ENCODE data around the gene TMEM200A. TPM values are rescaled to one million over a fixed set of nuclear protein-coding genes. Genes with fewer than 3 reads are reported as not detected.

Gene TMEM200A
- total and polyA plus RNA-seq, 10 of the 15 experiments (the other 5 are each of a cell fraction or from before 2014, with no cell fraction given): 5.5 to 12.4 (median 9.6) TPM

- Histone ChIP-seq H2AFZ (ENCODE audit: control insufficient read depth, low read depth, low read length) (no peak overlapping the region), H3K79me2 (ENCODE audit: control insufficient read depth, insufficient read depth, low read length) (no peaks in the 10 kb centered on the region), H3K9me3 (replicated peaks; ENCODE audit: control insufficient read depth, insufficient read depth, low read length) (no peaks in the 10 kb centered on the region), H3K9ac (ENCODE audit: control insufficient read depth, insufficient read depth, low read length) (no peak overlapping the region), H3K4me2 (ENCODE audit: control insufficient read depth, insufficient read depth) (no peak overlapping the region), H4K20me1 (ENCODE audit: control insufficient read depth, insufficient read depth) (0 out of 2 replicates have a peak, but pooled peaks cover 3% of the 10 kb centered on the region), H3K4me3 (no peak overlapping the region), H3K27me3 (replicated peaks in 1 of 2; ENCODE audit: control insufficient read depth in 2 of 2, insufficient read depth in 2 of 2, low read length in 1 of 2) (no peaks in the 10 kb centered on the region), H3K36me3 (ENCODE audit: control insufficient read depth in 2 of 2, insufficient read depth in 2 of 2, low read length in 1 of 2) (no peaks in the 10 kb centered on the region), H3K27ac (ENCODE audit: control insufficient read depth, insufficient read depth) (no peak overlapping the region), H3K4me1 (ENCODE audit: control insufficient read depth, insufficient read depth, low read length) (no peaks in the 10 kb centered on the region)
- intact Hi-C loops (cut with micrococcal nuclease; ENCODE audit: unreplicated experiment): no loop called here
- ChIA-PET CTCF (interaction anchor here (1.2 to 1.4 kb wide), 3 partner anchors 16 to 293 kb away, joined by 3 read pairs; no protein-coding TSS in a partner anchor), RAD21 (ENCODE audit: unreplicated experiment) (interaction anchor here (0.9 to 1.0 kb wide), 3 partner anchors 9 to 293 kb away, joined by 3 read pairs; no protein-coding TSS in a partner anchor), POLR2A (interaction anchor here (1.1 to 1.5 kb wide), 2 partner anchors 8 kb away, joined by 3 to 4 read pairs; no protein-coding TSS in a partner anchor), SMC1A (ENCODE audit: uncharacterized antibody, unreplicated experiment) (interaction anchor here (0.9 to 2.0 kb wide), 4 partner anchors 15 to 150 kb away, joined by 3 to 5 read pairs (median 4); no protein-coding TSS in a partner anchor)
- no peak for DNase-seq (ENCODE audit: low read depth, low spot score)
- no peak for ATAC-seq
- 32% methylated on average over 2 of the region's 2 CpGs for WGBS (ENCODE audit: insufficient coverage, insufficient replicate concordance, low lambda C conversion rate, missing lambda C conversion rate)
- in situ Hi-C loops (cut with MboI): no loop called here
- no TSS peak for BruUV-seq (replicated peaks)
- no peak for TF ChIP-seq BRCA1 (IDR thresholded peaks at IDR 0.05; ENCODE audit: low read depth, low read length)
- no peak for TF ChIP-seq HDGF (IDR thresholded peaks at IDR 0.05)
- FAIRE-seq: no peak
Observed at GRCh38 chr6:130405549-130405948, 39.7 kb downstream of the TMEM200A start.

- no TSS peak for BruUV-seq (replicated peaks)
- WGBS (ENCODE audit: insufficient coverage, insufficient replicate concordance, low lambda C conversion rate, missing lambda C conversion rate): 60% methylated on average over 3 of the region's 3 CpGs
- CTCF ChIA-PET: interaction anchor here (1.1 to 1.4 kb wide), 3 partner anchors 17 to 107 kb away, joined by 3 to 4 read pairs (median 4); no protein-coding TSS in a partner anchor
- TF ChIP-seq IRF4 (IDR thresholded peaks at IDR 0.05; ENCODE audit: low read depth, low read length) (no peak), NFYA (IDR thresholded peaks at IDR 0.05; ENCODE audit: borderline replicate concordance, low read depth, low read length) (no peak), EP300 (IDR thresholded peaks at IDR 0.05; ENCODE audit: borderline replicate concordance in 1 of 2, control insufficient read depth in 1 of 2, low read depth in 2 of 2, low read length in 2 of 2) (no peak), CBX3 (IDR thresholded peaks at IDR 0.05; ENCODE audit: borderline replicate concordance, low read depth) (no peak), TBL1XR1 (IDR thresholded peaks at IDR 0.05; ENCODE audit: low read depth, low read length) (no peak), FOS (IDR thresholded peaks at IDR 0.05; ENCODE audit: borderline replicate concordance, extremely low read depth, insufficient read length) (no peak), DPF2 (IDR thresholded peaks at IDR 0.05) (no peak), TCF3 (IDR thresholded peaks at IDR 0.05; ENCODE audit: borderline replicate concordance, insufficient read depth, low read depth, low read length) (no peak), CHD2 (IDR thresholded peaks at IDR 0.05; ENCODE audit: borderline replicate concordance, low read depth, low read length) (no peak), ASH2L (IDR thresholded peaks at IDR 0.05; ENCODE audit: borderline replicate concordance, low read depth) (no peak), TAF1 (IDR thresholded peaks at IDR 0.05; ENCODE audit: borderline replicate concordance, low read depth, low read length) (no peak), ZNF24 (IDR thresholded peaks at IDR 0.05) (no peak)
Observed at GRCh38 chr6:130407032-130407431, 41.2 kb downstream of the TMEM200A start.

More at GRCh38 chr6:130407032-130407431, 41.2 kb downstream of the TMEM200A start:
- ChIA-PET RAD21 (ENCODE audit: unreplicated experiment) (interaction anchor here (1.1 kb wide), 1 partner anchor 10 kb away, joined by 3 read pairs; no protein-coding TSS in a partner anchor), SMC1A (ENCODE audit: uncharacterized antibody, unreplicated experiment) (interaction anchor here (0.8 to 2.0 kb wide), 5 partner anchors 10 to 36 kb away, joined by 3 to 12 read pairs (median 4); no protein-coding TSS in a partner anchor), POLR2A (interaction anchor here (1.5 kb wide), 1 partner anchor 10 kb away, joined by 4 read pairs; no protein-coding TSS in a partner anchor)
- in situ Hi-C loops (cut with MboI): no loop called here
- no peak for DNase-seq (ENCODE audit: low read depth, low spot score)
- no peak for FAIRE-seq
- intact Hi-C loops (cut with micrococcal nuclease; ENCODE audit: unreplicated experiment): no loop called here
- H3K9me3 ChIP-seq (replicated peaks; ENCODE audit: control insufficient read depth, insufficient read depth, low read length): no peaks in the 10 kb centered on the region
- no peaks in the 10 kb centered on the region for H3K4me1 ChIP-seq (ENCODE audit: control insufficient read depth, insufficient read depth, low read length)
- H3K27me3 ChIP-seq (replicated peaks in 1 of 2; ENCODE audit: control insufficient read depth in 2 of 2, insufficient read depth in 2 of 2, low read length in 1 of 2): no peaks in the 10 kb centered on the region
- H2AFZ ChIP-seq (ENCODE audit: control insufficient read depth, low read depth, low read length): no peak overlapping the region
- H4K20me1 ChIP-seq (ENCODE audit: control insufficient read depth, insufficient read depth): 0 out of 2 replicates have a peak, but pooled peaks cover 3% of the 10 kb centered on the region
- no peak overlapping the region for H3K9ac ChIP-seq (ENCODE audit: control insufficient read depth, insufficient read depth, low read length)
- H3K27ac ChIP-seq (ENCODE audit: control insufficient read depth, insufficient read depth): no peak overlapping the region
- no peaks in the 10 kb centered on the region for H3K79me2 ChIP-seq (ENCODE audit: control insufficient read depth, insufficient read depth, low read length)
- H3K4me2 ChIP-seq (ENCODE audit: control insufficient read depth, insufficient read depth): no peak overlapping the region
- H3K4me3 ChIP-seq: no peak overlapping the region
- ATAC-seq: no peak
- H3K36me3 ChIP-seq (ENCODE audit: control insufficient read depth in 2 of 2, insufficient read depth in 2 of 2, low read length in 1 of 2): no peaks in the 10 kb centered on the region
